MM.1S (cell line): Measurements from ENCODE around the gene RASGEF1C.

Experiments used
- DNase-seq: peaks from one replicate; pipeline ENCODE4 v3.0.0-alpha.2; 2015
- H2AFZ ChIP-seq: fragments of 300-600 bp; sonication (generic); 2 replicates; pipeline ENCODE4 v1.6.0; 2016; ENCODE audit warnings: antibody characterized with exemption, low read length
- H3F3A ChIP-seq: fragments of 300-600 bp; sonication (generic); 2 replicates; pipeline ENCODE4 v1.6.1; 2016; ENCODE audit warnings: mild to moderate bottlenecking, antibody characterized with exemption, low read length, moderate library complexity, mixed read lengths; ENCODE audit not compliant: insufficient read depth
- H3K27ac ChIP-seq: fragments of 300-600 bp; sonication (generic); 2 replicates; pipeline ENCODE4 v1.5.1; 2016; ENCODE audit warnings: mild to moderate bottlenecking, low read length
- H3K27me3 ChIP-seq: fragments of 300-600 bp; sonication (generic); replicated peaks from 2 replicates; pipeline ENCODE4 v1.6.0; 2016; ENCODE audit warnings: low read length; ENCODE audit not compliant: insufficient read depth
- H3K36me3 ChIP-seq: fragments of 300-600 bp; sonication (generic); replicated peaks from 2 replicates; pipeline ENCODE4 v1.6.1; 2016; ENCODE audit warnings: mild to moderate bottlenecking, low read length, mixed read lengths; ENCODE audit not compliant: insufficient read depth
- H3K4me1 ChIP-seq: fragments of 300-600 bp; sonication (generic); 2 replicates; pipeline ENCODE4 v1.6.1; 2016; ENCODE audit warnings: low read length, mixed read lengths
- H3K4me2 ChIP-seq: fragments of 300-600 bp; sonication (generic); 2 replicates; pipeline ENCODE4 v1.6.0; 2016; ENCODE audit warnings: low read depth, low read length
- H3K4me3 ChIP-seq: fragments of 300-600 bp; sonication (generic); 2 replicates; pipeline ENCODE4 v1.5.1; 2016; ENCODE audit warnings: low read length, mixed read lengths
- H3K79me2 ChIP-seq: fragments of 300-600 bp; sonication (generic); 2 replicates; pipeline ENCODE4 v1.6.1; 2016; ENCODE audit warnings: mixed run types, low read length, mixed read lengths
- H3K9ac ChIP-seq: fragments of 300-600 bp; sonication (generic); 2 replicates; pipeline ENCODE4 v1.6.1; 2016; ENCODE audit warnings: low read length, mixed read lengths
- H3K9me2 ChIP-seq: fragments of 300-600 bp; sonication (generic); replicated peaks from 2 replicates; pipeline ENCODE4 v1.6.1; 2016; ENCODE audit warnings: mild to moderate bottlenecking, low read length, mixed read lengths; ENCODE audit not compliant: insufficient read depth
- H3K9me3 ChIP-seq: fragments of 300-600 bp; sonication (generic); replicated peaks from 2 replicates; pipeline ENCODE4 v1.6.1; 2016; ENCODE audit warnings: mild to moderate bottlenecking, low read length, mixed read lengths; ENCODE audit not compliant: insufficient read depth
- H4K20me1 ChIP-seq: fragments of 300-600 bp; sonication (generic); 2 replicates; pipeline ENCODE4 v1.6.1; 2016; ENCODE audit warnings: mild to moderate bottlenecking, low read length, moderate library complexity, mixed read lengths; ENCODE audit not compliant: insufficient read depth
- CTCF ChIP-seq: fragments of 300-600 bp; sonication (generic); IDR thresholded peaks from 2 replicates; pipeline ENCODE4 v1.5.1; 2016; ENCODE audit warnings: antibody characterized with exemption, low read length, mixed read lengths
- EZH2 ChIP-seq: fragments of 300-600 bp; sonication (generic); optimal IDR thresholded peaks from 2 replicates; pipeline ENCODE3; 2017; ENCODE audit warnings: low read depth, mild to moderate bottlenecking, antibody characterized with exemption, low read length, mixed read lengths
- EZH2phosphoT487 ChIP-seq: fragments of 300-600 bp; sonication (generic); IDR thresholded peaks from 2 replicates; pipeline ENCODE4 v1.6.1; 2018; ENCODE audit warnings: antibody characterized with exemption, low read length

Gene RASGEF1C

GRCh38 chr5:180130291-180130869 is 78.6 kb downstream of the RASGEF1C start:
- no peak for DNase-seq
- H3K4me2 ChIP-seq, result no peak overlapping the region
- no peaks in the 10 kb centered on the region for H3K9me3 ChIP-seq
- no peak overlapping the region for H3K4me3 ChIP-seq
- H4K20me1 ChIP-seq, result no peaks in the 10 kb centered on the region
- no peak overlapping the region for H3K27ac ChIP-seq
- TF ChIP-seq EZH2phosphoT487, result no peak
- no peak for TF ChIP-seq EZH2
- TF ChIP-seq CTCF, result no peak
- H3K27me3 ChIP-seq, result peaks cover 70% of the 10 kb centered on the region
- H3K4me1 ChIP-seq, result no peaks in the 10 kb centered on the region
- H2AFZ ChIP-seq, result no peak overlapping the region
- no peak overlapping the region for H3K9ac ChIP-seq
- no peaks in the 10 kb centered on the region for H3F3A ChIP-seq
- H3K36me3 ChIP-seq, result no peaks in the 10 kb centered on the region
- no peaks in the 10 kb centered on the region for H3K79me2 ChIP-seq
- no peaks in the 10 kb centered on the region for H3K9me2 ChIP-seq

- H3K4me2 ChIP-seq, result no peak overlapping the region
- TF ChIP-seq EZH2phosphoT487, result no peak
- no peak for TF ChIP-seq EZH2
- TF ChIP-seq CTCF, result no peak
Measured at GRCh38 chr5:180129291-180130190, 79.5 kb downstream of the RASGEF1C start.

GRCh38 chr5:180128671-180129261 is 80.2 kb downstream of the RASGEF1C start:
- no peaks in the 10 kb centered on the region for H3K36me3 ChIP-seq
- TF ChIP-seq EZH2phosphoT487, result no peak
- no peak for TF ChIP-seq EZH2
- no peak for TF ChIP-seq CTCF
- H3K79me2 ChIP-seq, result no peaks in the 10 kb centered on the region
- H3K9ac ChIP-seq, result no peak overlapping the region
- H3K4me1 ChIP-seq, result no peaks in the 10 kb centered on the region
- H3K4me2 ChIP-seq, result no peak overlapping the region
- H3F3A ChIP-seq, result no peaks in the 10 kb centered on the region
- H3K9me3 ChIP-seq, result no peaks in the 10 kb centered on the region
- H3K4me3 ChIP-seq, result no peak overlapping the region
- H2AFZ ChIP-seq, result no peak overlapping the region
- H4K20me1 ChIP-seq, result no peaks in the 10 kb centered on the region
- DNase-seq, result no peak
- no peak overlapping the region for H3K27ac ChIP-seq
- no peaks in the 10 kb centered on the region for H3K9me2 ChIP-seq
- H3K27me3 ChIP-seq, result peaks cover 81% of the 10 kb centered on the region

More at GRCh38 chr5:180129291-180130190, 79.5 kb downstream of the RASGEF1C start:
- H3K4me3 ChIP-seq, result no peak overlapping the region
- H3K36me3 ChIP-seq, result no peaks in the 10 kb centered on the region
- H3K9me3 ChIP-seq, result no peaks in the 10 kb centered on the region
- H3K9ac ChIP-seq, result no peak overlapping the region
- no peaks in the 10 kb centered on the region for H3F3A ChIP-seq
- peaks cover 78% of the 10 kb centered on the region for H3K27me3 ChIP-seq
- H3K9me2 ChIP-seq, result no peaks in the 10 kb centered on the region
- no peaks in the 10 kb centered on the region for H3K4me1 ChIP-seq
- no peak overlapping the region for H2AFZ ChIP-seq
- DNase-seq, result no peak
- no peaks in the 10 kb centered on the region for H3K79me2 ChIP-seq
- H3K27ac ChIP-seq, result no peak overlapping the region
- H4K20me1 ChIP-seq, result no peaks in the 10 kb centered on the region
